ENCODE results near the gene MYBBP1A. TPM values are rescaled to one million over a fixed set of nuclear protein-coding genes. Genes with fewer than 3 reads are reported as not detected.

The MYBBP1A gene
- total RNA-seq, 4 donors from 2014 or later: 32.4 to 70.0 (median 54.4) TPM

DNA sequence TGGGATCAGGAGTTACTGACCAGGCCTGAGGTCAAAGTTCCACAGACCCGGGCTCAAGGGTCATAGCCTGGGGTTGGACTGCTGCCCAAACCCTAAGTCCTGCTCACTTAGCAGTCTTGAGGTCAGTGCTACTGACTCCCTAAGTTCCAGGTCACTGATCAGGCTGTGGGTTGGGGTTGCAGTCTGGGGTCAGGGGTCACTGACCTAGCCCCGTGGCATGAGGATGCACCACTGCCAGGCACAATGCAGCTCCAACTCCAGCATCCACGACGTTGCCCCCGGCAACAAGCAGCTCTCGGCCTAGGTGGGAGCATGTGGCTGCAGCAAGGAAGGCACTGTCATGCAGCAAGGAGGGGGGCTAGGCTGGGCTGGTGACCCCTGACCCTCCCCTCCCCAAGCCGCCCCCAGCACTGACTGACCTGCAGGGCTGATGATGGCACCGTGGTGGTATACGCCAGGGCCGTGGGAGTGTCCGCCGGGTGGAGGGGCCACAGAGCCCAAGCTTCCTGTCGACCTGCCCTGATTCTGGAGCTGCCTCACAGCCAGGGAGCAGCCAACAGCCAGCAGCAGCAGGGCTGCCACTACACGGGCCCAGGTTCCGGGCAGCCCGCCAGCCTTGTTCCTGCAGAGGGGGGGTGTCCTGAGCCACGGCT, 4.1 kb upstream of the MYBBP1A start:
- Histone ChIP-seq H3K4me3 (peak overlapping the region; percentile 34 to 59 (median 50)), H3K9me3 (no peaks in the 10 kb centered on the region), H3K27me3 (no peaks in the 10 kb centered on the region), H3K36me3 (peaks cover 0 to 10% (median 0%) of the 10 kb centered on the region in 3 donors), H3K4me1 (peaks cover 5 to 70% (median 31%) of the 10 kb centered on the region in 3 donors), H3K27ac (peak overlapping the region in 3 of 4 donors; percentile 80 to 88 (median 83))
- intact Hi-C loops (cut with DNase I): no loop called here
- DNase-seq: no peak
- WGBS, 2 donors: 60 to 74% methylated on average over 1 to 2 of the region's 17 CpGs
- no peak for TF ChIP-seq POLR2A (IDR thresholded peaks at IDR 0.05)
- TF ChIP-seq, protein P1, sequence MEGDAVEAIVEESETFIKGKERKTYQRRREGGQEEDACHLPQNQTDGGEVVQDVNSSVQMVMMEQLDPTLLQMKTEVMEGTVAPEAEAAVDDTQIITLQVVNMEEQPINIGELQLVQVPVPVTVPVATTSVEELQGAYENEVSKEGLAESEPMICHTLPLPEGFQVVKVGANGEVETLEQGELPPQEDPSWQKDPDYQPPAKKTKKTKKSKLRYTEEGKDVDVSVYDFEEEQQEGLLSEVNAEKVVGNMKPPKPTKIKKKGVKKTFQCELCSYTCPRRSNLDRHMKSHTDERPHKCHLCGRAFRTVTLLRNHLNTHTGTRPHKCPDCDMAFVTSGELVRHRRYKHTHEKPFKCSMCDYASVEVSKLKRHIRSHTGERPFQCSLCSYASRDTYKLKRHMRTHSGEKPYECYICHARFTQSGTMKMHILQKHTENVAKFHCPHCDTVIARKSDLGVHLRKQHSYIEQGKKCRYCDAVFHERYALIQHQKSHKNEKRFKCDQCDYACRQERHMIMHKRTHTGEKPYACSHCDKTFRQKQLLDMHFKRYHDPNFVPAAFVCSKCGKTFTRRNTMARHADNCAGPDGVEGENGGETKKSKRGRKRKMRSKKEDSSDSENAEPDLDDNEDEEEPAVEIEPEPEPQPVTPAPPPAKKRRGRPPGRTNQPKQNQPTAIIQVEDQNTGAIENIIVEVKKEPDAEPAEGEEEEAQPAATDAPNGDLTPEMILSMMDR (IDR thresholded peaks at IDR 0.05): no peak

DNA sequence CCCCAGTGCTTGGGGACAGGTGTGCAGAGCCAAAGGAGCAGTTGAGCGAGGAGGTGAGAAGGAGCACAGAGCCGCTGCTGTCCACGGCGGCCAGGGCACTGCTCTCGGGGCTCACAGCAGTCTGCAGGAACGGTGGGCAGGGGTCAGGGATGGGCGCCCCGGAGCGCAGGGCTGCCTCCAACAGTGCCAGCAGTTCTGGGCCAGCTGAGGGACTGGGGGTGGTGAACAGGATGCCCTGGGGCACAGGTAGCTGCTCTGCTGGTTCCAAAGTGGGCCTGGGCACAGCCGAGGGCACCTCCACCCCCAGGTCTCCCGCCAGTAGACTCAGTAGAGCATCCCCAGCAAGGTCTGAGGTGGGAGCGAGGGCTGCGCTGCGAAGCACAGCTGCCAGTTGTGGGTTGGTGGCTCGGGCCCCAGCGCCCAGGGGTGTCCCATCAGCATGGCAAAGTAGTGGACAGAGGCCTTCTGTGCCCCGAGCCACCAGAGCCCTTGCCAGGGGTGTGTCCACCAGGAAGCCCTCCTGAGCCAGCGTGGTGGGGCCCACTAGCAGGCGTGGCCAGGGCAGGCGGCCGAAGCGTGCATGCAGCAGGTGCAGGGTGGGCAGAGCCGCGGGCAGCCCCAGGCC, 3.3 kb upstream of the MYBBP1A start:
- H3K9me3 ChIP-seq: no peaks in the 10 kb centered on the region
- no peak for DNase-seq

DNA sequence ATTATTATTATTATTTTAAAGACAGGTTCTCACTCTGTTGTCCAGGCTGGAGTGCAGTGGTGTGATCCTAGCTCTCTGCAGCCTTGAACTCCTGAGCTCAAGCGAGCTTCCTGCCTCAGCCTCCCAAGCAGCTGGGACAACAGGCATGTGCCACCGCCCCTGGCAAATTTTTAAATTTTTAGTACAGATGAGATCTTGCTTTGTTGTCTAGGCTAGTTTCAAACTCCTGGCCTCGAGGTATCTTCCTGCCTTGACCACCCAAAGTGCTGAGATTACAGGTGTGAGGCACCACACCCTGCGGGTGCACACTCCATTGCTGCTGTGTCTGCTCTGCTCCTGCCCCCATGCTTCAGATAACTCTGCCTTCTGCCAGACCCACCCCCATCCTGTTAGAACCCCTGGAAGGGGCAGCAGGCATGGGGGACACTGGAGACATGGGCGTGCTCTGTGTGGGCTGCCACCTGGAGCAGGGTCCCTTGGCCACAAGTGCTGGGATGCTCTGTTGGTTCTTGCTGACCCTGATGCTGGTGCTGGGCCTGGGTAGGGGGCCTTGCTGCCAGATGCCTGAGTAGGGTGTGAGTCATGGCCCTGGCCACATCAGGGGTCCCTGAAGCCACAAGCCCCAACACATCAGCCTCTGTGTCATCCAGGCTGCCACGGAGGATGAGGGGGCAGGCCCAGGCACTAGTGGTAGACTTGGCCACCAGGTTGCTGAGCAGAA, 2.6 kb upstream of the MYBBP1A start:
- no peak for DNase-seq
- intact Hi-C loops (cut with DNase I): no loop called here
- no peaks in the 10 kb centered on the region for H3K9me3 ChIP-seq
- H3K27me3 ChIP-seq: no peaks in the 10 kb centered on the region
- WGBS, 2 donors: 65 to 95% methylated on average over 4 to 5 of the region's 6 CpGs
- H3K4me3 ChIP-seq: no peak overlapping the region
- H3K4me1 ChIP-seq: peaks cover 12 to 83% (median 37%) of the 10 kb centered on the region in 3 donors
- TF ChIP-seq POLR2A (IDR thresholded peaks at IDR 0.05): no peak
- TF ChIP-seq, protein P1 (IDR thresholded peaks at IDR 0.05): no peak
- H3K27ac ChIP-seq: no peak overlapping the region
- H3K36me3 ChIP-seq: peaks cover 1 to 22% (median 11%) of the 10 kb centered on the region in 3 donors

More for the DNA sequence above, 3.3 kb upstream of the MYBBP1A start:
- intact Hi-C loops (cut with DNase I): no loop called here
- peak overlapping the region in 1 of 4 donors; percentile 53 for H3K4me3 ChIP-seq
- peaks cover 12 to 78% (median 38%) of the 10 kb centered on the region in 3 donors for H3K4me1 ChIP-seq
- WGBS, 2 donors: 70 to 82% methylated on average over 5 to 7 of the region's 24 CpGs
- TF ChIP-seq, protein P1 (IDR thresholded peaks at IDR 0.05): no peak
- TF ChIP-seq POLR2A (IDR thresholded peaks at IDR 0.05): no peak
- no peak overlapping the region for H3K27ac ChIP-seq
- H3K27me3 ChIP-seq: no peaks in the 10 kb centered on the region
- peaks cover 0 to 15% (median 5%) of the 10 kb centered on the region in 3 donors for H3K36me3 ChIP-seq

DNA sequence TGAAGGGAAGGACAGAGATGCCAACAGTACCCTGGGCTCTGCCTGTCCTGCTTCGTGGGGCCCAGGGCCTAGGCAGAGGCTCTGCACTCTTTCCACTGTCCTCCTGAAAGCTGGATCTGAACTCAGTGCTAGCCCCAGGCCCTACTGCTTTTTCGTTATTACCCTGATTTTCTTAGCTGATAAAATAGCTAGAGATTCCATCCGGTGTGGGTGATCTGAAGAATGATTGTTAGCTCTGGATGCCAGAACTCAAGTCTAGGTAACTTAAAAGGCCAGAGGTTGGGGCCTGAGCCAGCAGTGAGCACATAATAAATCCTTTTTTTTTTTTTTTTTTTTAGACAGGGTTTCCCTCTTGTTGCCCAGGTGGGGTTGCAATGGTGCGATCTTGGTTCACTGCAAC, 1.8 kb upstream of the MYBBP1A start:
- DNase-seq: no peak
- Histone ChIP-seq H3K27me3 (no peaks in the 10 kb centered on the region), H3K36me3 (peaks cover 9 to 30% (median 17%) of the 10 kb centered on the region in 3 donors), H3K4me3 (no peak overlapping the region), H3K9me3 (no peaks in the 10 kb centered on the region), H3K4me1 (peaks cover 12 to 78% (median 33%) of the 10 kb centered on the region in 3 donors), H3K27ac (no peak overlapping the region)
- TF ChIP-seq POLR2A (IDR thresholded peaks at IDR 0.05): no peak
- TF ChIP-seq, protein P1 (IDR thresholded peaks at IDR 0.05): no peak
- intact Hi-C loops (cut with DNase I): no loop called here
- WGBS, 2 donors: 82 to 83% methylated on average over 4 of the region's 4 CpGs
